Non-pigmented ciliary epithelial cell (primary cell): ENCODE measurements around the gene SMIM13.

Source experiments
- DNase-seq: peaks from one replicate; pipeline ENCODE4 v3.0.0-alpha.2; 2010; ENCODE audit warnings: low read depth

The SMIM13 gene

DNA sequence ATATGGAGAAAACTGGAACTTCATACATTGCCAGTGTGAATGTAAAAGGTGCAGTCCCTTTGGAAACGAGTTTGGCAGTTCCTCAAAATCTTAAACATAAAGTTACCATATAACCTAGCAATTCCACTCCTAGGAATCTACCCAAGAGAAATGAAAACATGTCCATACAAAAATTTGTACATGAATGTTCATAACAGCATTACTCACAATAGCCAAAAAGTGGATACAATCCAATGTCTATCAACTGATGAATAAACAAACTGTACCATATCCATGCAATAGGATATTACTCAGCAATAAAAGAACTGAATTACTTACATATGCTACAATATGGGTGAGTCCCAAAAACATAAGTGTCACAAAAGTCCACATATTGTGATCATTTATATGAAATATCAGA is 66.6 kb downstream of the SMIM13 start:
- no peak for DNase-seq

GRCh38 chr6:11161031-11161956 is 67.7 kb downstream of the SMIM13 start:
- DNase-seq, result no peak

GRCh38 chr6:11162262-11162661 is 68.6 kb downstream of the SMIM13 start:
- DNase-seq, result no peak

DNA sequence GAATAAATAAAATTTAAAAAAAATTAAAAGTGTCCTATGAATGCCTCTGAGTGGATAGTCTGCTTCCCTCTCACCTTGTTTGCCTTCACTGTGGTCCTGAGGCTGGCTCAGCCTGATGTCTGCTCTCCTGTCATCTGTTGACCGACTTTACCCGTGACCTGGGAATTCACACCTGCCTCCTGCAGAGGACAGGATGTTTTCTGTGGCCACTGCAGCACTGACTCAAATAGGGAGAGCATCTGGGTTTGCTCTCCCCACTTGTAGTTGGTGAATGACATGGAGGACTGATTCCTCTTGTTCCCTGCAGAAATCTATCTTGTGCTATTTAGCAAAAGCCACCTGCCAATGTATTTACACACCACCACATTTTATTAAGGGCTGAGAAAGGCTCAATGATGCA is 70.3 kb downstream of the SMIM13 start:
- DNase-seq, result no peak

DNA sequence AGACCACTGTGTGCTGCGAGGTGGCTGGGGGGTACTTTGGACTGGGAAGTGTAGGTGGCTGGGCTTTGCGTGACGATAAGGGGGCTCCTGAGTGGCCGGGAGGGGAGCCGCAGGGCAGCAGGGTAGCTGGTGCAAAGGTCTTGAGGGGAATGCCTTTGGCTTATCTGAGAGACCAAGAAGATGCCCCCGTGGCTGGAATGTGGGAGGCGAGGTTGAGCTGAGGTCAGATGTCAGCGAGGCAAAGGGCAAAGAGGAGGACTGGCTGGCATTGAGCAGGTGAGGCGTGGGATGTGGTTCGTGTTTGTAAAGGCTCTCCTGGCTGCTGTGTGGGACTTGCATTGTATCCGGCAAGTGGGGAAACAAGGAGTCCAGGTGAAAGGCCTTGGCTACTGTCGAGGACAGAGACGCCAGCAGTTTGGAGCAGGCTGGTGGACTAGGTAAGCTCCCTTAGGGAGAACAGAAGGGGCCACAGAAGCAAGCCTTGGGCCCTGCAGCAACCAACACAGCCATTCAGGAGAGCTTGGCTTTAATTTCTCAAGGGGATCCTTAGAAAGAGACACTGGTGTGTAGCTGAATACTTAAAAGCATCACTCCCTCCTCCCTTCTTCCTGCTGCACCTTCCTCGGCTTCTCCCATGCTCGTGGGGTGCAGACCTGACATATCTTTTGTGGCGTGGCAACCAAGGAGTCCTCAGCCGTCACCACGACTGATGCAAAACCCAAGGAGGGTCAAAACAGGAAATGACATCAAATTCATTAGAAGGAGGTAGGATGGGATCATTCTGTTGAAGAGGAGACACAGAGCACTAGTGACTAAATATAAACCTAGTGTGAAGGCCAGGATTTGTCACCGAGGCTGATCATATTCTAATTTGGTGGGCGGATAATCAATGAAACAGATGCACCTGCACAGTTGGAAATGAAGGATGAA is 71.3 kb downstream of the SMIM13 start:
- DNase-seq, result no peak

GRCh38 chr6:11166948-11167347 is 73.3 kb downstream of the SMIM13 start:
- DNase-seq, result no peak

GRCh38 chr6:11168091-11168635 is 74.5 kb downstream of the SMIM13 start:
- DNase-seq, result no peak

DNA sequence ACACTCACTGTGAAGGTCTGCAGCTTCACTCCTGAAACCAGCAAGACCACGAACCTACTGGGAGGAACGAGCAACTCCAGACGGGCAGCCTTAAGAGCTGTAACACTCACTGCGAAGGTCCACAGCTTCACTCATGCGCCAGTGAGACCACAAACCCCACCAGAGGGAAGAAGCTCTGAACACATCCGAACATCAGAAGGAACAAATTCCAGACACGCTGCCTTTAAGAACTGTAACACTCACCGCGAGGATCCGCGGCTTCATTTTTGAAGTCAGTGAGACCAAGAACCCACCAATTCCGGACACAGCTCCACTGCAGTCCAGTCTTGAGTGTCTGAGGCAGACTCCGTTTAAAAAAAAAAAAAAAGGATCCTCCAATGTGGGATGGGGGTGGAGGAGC is 78.3 kb downstream of the SMIM13 start:
- DNase-seq, result no peak

GRCh38 chr6:11172501-11173327 is 79.1 kb downstream of the SMIM13 start:
- no peak for DNase-seq

- DNase-seq, result no peak
Measured at GRCh38 chr6:11174242-11174611, 80.6 kb downstream of the SMIM13 start.

DNA sequence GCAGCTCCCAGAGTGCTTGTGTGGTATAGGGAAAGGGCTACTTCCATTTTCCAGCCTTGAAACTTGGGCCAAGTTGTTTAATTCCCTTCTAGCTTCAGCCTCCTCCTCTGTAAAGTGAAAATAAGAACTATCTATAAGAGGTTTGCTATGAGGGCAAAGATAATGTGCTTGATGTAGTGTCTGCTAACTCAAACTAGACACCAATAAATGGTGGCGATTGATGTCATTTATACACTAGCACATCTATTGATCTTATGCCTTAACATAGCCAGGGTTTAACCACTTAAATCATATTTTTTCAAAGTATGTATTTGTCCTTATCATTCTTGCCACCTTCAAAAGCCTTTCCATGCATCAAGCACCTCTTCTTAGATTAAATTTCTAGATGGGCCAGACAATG is 83.6 kb downstream of the SMIM13 start:
- no peak for DNase-seq

DNA sequence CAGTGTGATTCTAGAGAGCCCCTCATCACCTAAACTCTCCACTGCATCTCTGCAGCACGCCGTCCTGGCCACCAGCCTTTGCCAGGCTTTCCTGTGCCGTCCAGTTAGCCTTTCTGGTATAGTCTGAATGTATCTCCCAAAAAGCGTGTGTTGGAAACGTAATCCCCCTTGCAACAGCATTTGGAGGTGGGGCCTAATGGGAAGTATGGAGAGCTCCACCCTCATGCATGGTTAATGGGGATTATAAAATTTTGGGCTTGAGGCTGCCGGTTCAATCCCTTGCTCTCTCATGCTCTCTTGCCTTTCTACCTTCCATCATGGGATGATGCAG is 85.4 kb downstream of the SMIM13 start:
- DNase-seq, result no peak

GRCh38 chr6:11179419-11180202 is 86.0 kb downstream of the SMIM13 start:
- DNase-seq, result no peak

- no peak for DNase-seq
Measured at GRCh38 chr6:11181478-11182136, 88.0 kb downstream of the SMIM13 start.

DNA sequence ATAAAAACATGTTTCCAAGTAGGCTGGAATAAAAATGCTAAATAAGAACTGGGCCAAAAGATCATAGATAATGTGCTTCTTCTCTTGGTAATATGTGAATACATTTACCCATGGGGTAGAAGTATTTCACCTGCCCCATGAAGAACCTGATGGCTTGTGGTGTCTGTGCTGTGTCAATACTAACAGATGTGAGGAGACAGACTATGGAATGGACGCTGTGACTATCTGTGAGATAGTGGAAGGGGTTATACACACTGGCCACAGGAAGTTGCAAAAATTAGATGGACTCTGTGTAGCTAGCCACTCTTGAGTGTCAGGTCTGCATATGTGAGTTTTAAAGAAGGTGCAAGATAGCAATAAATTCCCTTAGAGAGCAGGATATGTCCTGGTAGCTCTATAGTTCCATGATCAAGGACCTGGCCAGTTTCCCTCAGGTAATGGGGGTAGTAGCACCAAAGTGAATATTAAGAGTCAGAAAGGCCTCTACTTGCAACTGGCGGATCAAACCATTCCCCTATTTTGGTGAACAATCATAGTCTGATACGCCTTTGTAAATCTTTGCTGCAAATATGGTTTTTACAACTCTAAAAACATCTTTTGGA is 90.2 kb downstream of the SMIM13 start:
- no peak for DNase-seq

- DNase-seq, result no peak
Measured at GRCh38 chr6:11185204-11185842, 91.7 kb downstream of the SMIM13 start.

DNA sequence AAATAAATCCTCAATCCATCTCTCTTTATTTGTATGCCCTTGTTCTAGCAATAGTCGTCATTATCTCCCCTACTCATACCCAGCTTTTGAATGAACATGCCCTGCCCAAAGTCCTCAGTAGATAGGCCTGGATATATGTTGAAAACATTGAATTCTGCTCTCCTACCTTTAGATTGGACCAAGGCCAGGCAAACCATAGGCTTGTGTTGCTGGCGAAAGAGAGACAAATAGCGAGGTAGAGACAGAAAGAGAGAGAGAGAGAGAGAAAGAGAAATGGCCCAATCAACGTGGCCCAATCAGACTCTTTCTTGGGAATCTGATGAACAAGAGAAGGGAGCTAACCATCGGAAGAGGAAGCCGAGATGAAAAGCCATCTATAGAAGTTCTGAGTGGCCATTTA is 93.7 kb downstream of the SMIM13 start:
- no peak for DNase-seq
